Glutamatergic neuron (in vitro differentiated cells): ENCODE data around the gene SPSB2. TPM values are rescaled to one million over a fixed set of nuclear protein-coding genes. Genes with fewer than 3 reads are reported as not detected.
A peak's percentile ranks its signal among the peaks of the same experiment; 100 is the strongest.

Source experiments
- DNase-seq: peaks from one replicate; pipeline ENCODE4 v3.0.0; 2022
- H3K27ac Mint-ChIP-seq: one replicate; pipeline ENCODE4 v1.8.0; 2020; ENCODE audit warnings: mild to moderate bottlenecking, mixed read lengths, inconsistent platforms; ENCODE audit not compliant: unreplicated experiment
- H3K27me3 Mint-ChIP-seq: one replicate; pipeline ENCODE4 v1.8.0; 2020; ENCODE audit warnings: mild to moderate bottlenecking, moderate library complexity, mixed read lengths, inconsistent platforms; ENCODE audit not compliant: unreplicated experiment
- H3K36me3 Mint-ChIP-seq: one replicate; pipeline ENCODE4 v1.8.0; 2020; ENCODE audit warnings: mild to moderate bottlenecking, mixed read lengths, inconsistent platforms; ENCODE audit not compliant: unreplicated experiment
- H3K4me1 Mint-ChIP-seq: one replicate; pipeline ENCODE4 v1.8.0; 2020; ENCODE audit warnings: mild to moderate bottlenecking, low read depth, mixed read lengths, inconsistent platforms; ENCODE audit not compliant: unreplicated experiment
- H3K4me3 Mint-ChIP-seq: one replicate; pipeline ENCODE4 v1.8.0; 2020; ENCODE audit warnings: mild to moderate bottlenecking, mixed read lengths, inconsistent platforms; ENCODE audit not compliant: unreplicated experiment
- H3K9me3 Mint-ChIP-seq: one replicate; pipeline ENCODE4 v1.8.0; 2020; ENCODE audit warnings: mild to moderate bottlenecking, moderate library complexity, mixed read lengths, inconsistent platforms; ENCODE audit not compliant: unreplicated experiment
- total RNA-seq: library from RNA; stranded (reverse); fragmentation: NEBNext Ultra II Directional; extraction: Animal tissue kit (Norgen Biotek cat#: 25700); gene quantifications from one replicate; pipeline ENCODE4 v1.2.1, GENCODE V29; 2021; ENCODE audit not compliant: unreplicated experiment
- TF ChIP-seq, protein P1 (sequence below): fragments of 200-600 bp; sonication (generic); IDR thresholded peaks from one replicate; pipeline ENCODE4 v1.5.0; 2021; ENCODE audit not compliant: partially characterized antibody, unreplicated experiment

Gene SPSB2
- total RNA-seq, 1 donor from 2014 or later, result 4.3 TPM

DNA sequence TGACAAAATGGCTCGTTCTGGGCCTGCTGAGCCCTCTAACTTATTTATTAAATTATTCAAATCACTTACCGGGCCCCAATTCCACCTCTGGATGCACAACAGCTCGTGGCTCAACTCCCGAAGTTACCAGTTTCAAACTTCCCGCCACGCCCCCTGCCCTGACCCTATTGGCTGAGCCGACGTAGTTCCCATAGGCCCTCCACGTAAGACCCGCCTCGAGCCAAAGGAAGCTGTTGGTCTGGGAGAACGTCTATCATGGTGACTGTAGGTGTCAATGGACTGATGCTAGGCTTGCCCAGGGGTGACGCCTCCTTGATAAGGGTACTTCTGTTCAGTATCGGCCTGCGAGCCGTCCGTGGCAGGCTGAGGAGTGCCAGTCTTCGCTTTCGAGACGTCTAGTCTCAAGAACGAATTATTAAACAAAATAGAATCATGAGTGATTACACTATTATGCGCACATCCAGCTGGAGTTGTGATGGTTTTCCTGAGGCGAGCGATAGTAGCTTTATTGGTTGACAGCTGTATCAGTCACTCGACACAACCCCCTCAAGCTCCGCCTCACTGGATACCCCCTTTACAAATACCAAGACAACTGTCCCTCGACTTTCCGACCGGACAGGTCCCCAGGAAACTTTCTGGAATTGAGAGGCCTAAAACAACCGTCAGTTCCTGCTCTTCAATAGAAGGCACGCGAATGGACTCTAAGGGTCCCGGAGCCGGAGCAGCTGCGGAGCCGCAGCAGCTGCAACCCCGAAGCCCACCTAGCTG, 21.8 kb downstream of the SPSB2 start, which contains the start of gene CDCA3:
CDCA3 (minus strand) TSS at position 134 of the 768 bp plus-strand sequence. CDS start 334 bp downstream, outside the sequence.
- DNase-seq, result peak; percentile 94
- Mint-ChIP-seq H3K36me3 (no peaks in the 10 kb centered on the region), H3K4me1 (peaks cover 13% of the 10 kb centered on the region), H3K27me3 (peaks cover 8% of the 10 kb centered on the region), H3K27ac (peak within 1 kb of the TSS; percentile 98), H3K9me3 (peaks cover 11% of the 10 kb centered on the region), H3K4me3 (peak within 1 kb of the TSS; percentile 98)
- TF ChIP-seq, protein P1, sequence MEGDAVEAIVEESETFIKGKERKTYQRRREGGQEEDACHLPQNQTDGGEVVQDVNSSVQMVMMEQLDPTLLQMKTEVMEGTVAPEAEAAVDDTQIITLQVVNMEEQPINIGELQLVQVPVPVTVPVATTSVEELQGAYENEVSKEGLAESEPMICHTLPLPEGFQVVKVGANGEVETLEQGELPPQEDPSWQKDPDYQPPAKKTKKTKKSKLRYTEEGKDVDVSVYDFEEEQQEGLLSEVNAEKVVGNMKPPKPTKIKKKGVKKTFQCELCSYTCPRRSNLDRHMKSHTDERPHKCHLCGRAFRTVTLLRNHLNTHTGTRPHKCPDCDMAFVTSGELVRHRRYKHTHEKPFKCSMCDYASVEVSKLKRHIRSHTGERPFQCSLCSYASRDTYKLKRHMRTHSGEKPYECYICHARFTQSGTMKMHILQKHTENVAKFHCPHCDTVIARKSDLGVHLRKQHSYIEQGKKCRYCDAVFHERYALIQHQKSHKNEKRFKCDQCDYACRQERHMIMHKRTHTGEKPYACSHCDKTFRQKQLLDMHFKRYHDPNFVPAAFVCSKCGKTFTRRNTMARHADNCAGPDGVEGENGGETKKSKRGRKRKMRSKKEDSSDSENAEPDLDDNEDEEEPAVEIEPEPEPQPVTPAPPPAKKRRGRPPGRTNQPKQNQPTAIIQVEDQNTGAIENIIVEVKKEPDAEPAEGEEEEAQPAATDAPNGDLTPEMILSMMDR, result no peak

DNA sequence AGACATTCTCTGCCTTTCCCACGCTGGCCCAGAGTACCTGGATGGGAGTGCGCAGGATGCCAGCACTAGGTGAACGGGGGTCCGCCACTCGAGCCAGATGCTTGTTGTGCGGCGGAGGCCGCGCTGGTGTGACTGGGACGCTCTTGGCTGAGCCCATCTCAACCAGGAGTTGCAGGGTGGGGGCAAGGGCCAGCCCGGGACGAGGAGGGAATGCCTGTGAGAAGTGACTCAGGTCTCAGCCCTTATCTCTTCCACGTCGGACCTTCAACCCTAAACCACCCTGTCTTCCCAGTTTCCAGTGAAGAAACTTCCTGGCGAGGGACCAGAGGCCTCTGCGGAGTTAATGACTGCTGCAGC, 22.3 kb downstream of the SPSB2 start:
- H3K27ac Mint-ChIP-seq, result no peak overlapping the region
- H3K4me3 Mint-ChIP-seq, result peak overlapping the region; percentile 98
- H3K27me3 Mint-ChIP-seq, result peaks cover 10% of the 10 kb centered on the region
- DNase-seq, result no peak
- H3K36me3 Mint-ChIP-seq, result no peaks in the 10 kb centered on the region
- peaks cover 11% of the 10 kb centered on the region for H3K9me3 Mint-ChIP-seq
- TF ChIP-seq, protein P1, result no peak
- peaks cover 13% of the 10 kb centered on the region for H3K4me1 Mint-ChIP-seq

DNA sequence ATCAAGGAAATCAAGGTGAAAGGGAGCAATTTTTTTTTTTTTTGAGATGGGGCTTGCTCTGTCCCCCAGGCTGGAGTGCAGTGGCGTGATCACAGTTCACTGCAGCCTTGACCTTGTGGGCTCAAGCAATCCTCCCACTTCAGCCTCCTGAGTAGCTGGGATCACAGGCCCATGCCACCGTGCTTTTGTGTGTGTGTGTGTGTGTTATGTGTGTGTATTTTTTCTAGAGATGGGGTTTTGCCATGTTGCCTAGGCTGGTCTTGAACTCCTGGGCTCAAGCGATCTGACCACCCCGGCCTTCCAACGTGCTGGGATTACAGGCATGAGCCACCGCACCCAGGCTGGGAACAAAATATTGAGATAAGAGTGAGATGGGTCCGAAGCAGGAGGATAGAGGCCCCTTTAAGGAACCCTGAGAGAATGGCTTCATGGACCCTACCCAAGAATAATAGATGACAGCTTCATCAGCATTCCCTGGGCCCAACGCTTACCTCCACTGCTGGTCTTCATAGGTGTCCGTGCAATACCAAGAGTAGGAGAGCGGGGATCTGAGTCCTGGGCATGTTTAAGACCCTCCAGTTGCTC, 23.0 kb downstream of the SPSB2 start:
- Mint-ChIP-seq H3K9me3 (peaks cover 9% of the 10 kb centered on the region), H3K27ac (peak overlapping the region; percentile 39), H3K4me1 (peaks cover 13% of the 10 kb centered on the region), H3K4me3 (peak overlapping the region; percentile 98), H3K36me3 (no peaks in the 10 kb centered on the region), H3K27me3 (peaks cover 10% of the 10 kb centered on the region)
- TF ChIP-seq, protein P1, result no peak
- no peak for DNase-seq

DNA sequence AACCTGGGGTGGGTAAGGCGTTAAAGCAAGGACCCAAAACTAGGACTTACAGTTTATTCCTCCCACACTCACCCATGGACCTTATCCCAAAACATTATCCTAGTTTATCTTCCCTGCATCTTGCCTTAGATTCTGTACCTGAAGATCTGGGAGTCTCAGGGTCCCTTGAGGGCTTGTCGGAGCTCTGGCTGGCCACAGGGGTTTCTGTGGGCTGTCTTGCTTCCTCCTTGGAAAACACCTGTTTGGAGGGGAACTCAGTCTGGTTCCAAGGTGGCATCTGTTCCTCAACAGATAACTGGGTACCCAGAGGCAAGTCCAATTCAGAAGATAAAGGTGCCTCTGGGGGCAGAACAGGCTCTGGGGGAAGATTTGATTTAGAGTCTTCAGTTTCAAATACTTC, 23.7 kb downstream of the SPSB2 start:
- H3K4me1 Mint-ChIP-seq, result peaks cover 13% of the 10 kb centered on the region
- H3K27me3 Mint-ChIP-seq, result peaks cover 15% of the 10 kb centered on the region
- TF ChIP-seq, protein P1, result no peak
- H3K9me3 Mint-ChIP-seq, result peaks cover 9% of the 10 kb centered on the region
- no peak overlapping the region for H3K27ac Mint-ChIP-seq
- no peaks in the 10 kb centered on the region for H3K36me3 Mint-ChIP-seq
- no peak for DNase-seq
- H3K4me3 Mint-ChIP-seq, result no peak overlapping the region

DNA sequence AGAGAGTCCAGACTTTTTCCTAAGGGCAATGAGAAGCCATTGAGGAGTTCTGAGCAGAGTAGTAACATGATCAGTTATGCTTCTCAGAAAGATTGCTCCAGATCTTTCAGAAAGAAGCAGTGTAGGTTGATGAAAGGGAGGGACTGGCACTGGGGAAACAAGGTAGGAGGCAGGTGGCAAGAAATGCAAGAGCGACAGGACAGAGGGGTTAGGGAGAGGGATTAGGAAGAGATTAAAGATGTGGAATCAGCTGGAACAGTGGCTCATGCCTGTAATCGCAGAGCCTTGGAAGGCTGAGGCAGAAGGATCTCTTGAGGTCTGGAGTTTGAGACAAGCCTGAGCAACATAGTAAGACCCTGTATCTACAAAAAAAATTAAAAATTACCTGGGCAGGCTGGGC, 25.4 kb downstream of the SPSB2 start:
- Mint-ChIP-seq H3K4me3 (no peak overlapping the region), H3K36me3 (no peaks in the 10 kb centered on the region)

More for the DNA sequence above, 25.4 kb downstream of the SPSB2 start:
- Mint-ChIP-seq H3K4me1 (peaks cover 4% of the 10 kb centered on the region), H3K27ac (peak overlapping the region; percentile 25), H3K9me3 (peaks cover 9% of the 10 kb centered on the region), H3K27me3 (peaks cover 17% of the 10 kb centered on the region)
- DNase-seq, result no peak
- TF ChIP-seq, protein P1, result no peak
